AG09319 (cell line): Measurements from ENCODE around the gene NFKBIZ.

Experiments
- DNase-seq: peaks from one replicate; pipeline ENCODE4 v3.0.0-alpha.2; 2010; ENCODE audit warnings: low read depth; ENCODE audit errors: extremely low read depth
- CTCF ChIP-seq: IDR thresholded peaks from 2 replicates; pipeline ENCODE4 v1.5.1; 2011; ENCODE audit warnings: low read depth, mild to moderate bottlenecking, inconsistent platforms, low read length, moderate library complexity

Gene NFKBIZ

GRCh38 chr3:101807888-101808287 is 41.4 kb upstream of the NFKBIZ start:
- no peak for TF ChIP-seq CTCF
- no peak for DNase-seq

DNA sequence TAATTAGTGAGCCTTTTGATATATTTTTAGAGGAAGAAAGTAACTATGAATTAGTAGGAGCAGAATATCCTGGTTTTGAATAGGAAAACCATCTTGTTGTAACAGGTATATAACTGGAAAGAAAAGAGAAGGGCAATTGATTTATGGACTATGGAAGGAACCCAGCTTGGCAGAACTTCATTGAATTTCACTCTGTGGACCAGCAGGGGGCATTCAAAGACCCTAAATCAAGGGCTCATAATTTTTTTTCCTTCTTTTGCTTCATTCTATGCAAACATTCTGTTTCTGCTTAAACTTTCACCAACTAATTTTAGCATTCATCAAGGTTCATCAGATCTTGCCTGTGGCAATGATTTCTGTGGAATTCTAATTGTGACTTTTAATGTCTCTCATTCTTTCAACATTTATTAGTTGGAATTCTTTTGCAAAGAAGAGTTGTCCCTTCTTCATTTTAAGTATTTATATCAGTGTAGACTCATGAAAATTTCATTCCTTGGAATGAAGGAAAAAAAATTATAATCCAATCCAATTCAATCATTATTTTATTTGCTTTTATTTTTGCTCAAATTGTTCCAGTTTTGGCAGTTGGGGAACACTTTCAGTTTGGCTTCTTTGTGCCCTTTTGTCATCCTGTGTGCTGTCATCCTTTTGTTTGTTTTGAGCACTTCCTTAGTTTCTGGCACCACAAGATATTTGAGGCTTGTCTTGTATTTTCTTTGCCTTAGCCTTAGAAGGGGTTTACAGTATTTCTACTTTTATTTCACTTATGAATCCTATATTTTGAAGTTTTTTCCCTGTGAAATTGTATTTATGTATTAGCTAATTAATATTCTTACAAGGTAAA is 39.9 kb upstream of the NFKBIZ start:
- no peak for DNase-seq

GRCh38 chr3:101810022-101810418 is 39.3 kb upstream of the NFKBIZ start:
- no peak for DNase-seq
- no peak for TF ChIP-seq CTCF

More for the DNA sequence above, 39.9 kb upstream of the NFKBIZ start:
- TF ChIP-seq CTCF: peak; percentile 61

GRCh38 chr3:101811875-101812274 is 37.4 kb upstream of the NFKBIZ start:
- no peak for TF ChIP-seq CTCF
- DNase-seq: no peak

DNA sequence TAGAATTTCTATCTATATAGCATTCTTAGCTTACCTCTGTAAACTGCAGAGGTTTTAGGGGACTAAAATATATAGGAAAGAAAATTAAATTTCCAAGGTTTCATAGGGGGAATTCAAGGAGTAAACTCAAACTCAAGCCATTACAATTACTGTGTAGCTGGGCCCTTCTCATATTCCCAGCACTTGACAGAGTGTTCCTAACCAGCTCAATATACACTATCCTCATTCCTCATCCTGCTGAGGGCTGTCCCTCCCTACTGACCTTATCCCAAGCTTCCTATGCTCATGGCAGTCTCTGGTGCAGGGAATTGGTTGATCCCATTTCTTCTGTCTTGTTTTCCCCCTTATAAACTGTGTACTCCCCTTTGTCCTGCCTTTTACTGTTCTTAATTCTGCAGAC is 36.4 kb upstream of the NFKBIZ start:
- DNase-seq: no peak
- TF ChIP-seq CTCF: no peak

- peak; percentile 50 for TF ChIP-seq CTCF
- no peak for DNase-seq
Measured at GRCh38 chr3:101813817-101814440, 35.4 kb upstream of the NFKBIZ start.

DNA sequence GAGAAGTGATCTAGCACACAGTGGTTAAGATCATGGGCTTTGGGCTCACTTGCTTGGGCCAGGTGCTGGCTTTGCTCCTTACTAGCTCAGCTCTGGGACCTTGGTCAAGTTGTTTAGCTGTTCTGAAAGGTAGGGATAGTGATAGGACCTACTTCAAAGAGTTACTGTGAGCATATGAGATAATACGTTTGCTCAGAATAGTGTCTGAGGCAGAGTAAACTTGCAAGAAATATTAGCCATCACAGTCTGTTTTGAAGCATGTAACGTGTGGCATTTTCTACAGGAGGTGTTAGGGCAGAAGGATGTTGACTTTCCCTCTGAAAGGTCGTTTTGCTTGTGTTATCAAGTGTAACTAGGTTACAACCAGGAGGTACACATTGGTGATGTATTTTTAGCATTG is 34.5 kb upstream of the NFKBIZ start:
- DNase-seq: no peak
- no peak for TF ChIP-seq CTCF
